ENCODE results near the gene TRAK1. TPM values are rescaled to one million over a fixed set of nuclear protein-coding genes. Genes with fewer than 3 reads are reported as not detected.

The TRAK1 gene
- total RNA-seq, 1 donor from 2014 or later = 58.4 TPM

- H3K4me1 Mint-ChIP-seq = no peaks in the 10 kb centered on the region
- ATAC-seq (ENCODE audit: low read depth) (no peak), DNase-seq (no peak)
- CTCF ChIA-PET = interaction anchor here (2.4 kb wide), 1 partner anchor 213 kb away, joined by 11 read pairs; no protein-coding TSS in a partner anchor
- H3K27me3 Mint-ChIP-seq = peaks cover 17% of the 10 kb centered on the region
- no peak for TF ChIP-seq CTCF (IDR thresholded peaks at IDR 0.05)
- H3K9me3 Mint-ChIP-seq = peaks cover 4% of the 10 kb centered on the region
- H3K4me3 Mint-ChIP-seq = no peak overlapping the region
- H3K36me3 Mint-ChIP-seq (ENCODE audit: low read depth) = peaks cover 12% of the 10 kb centered on the region
- POLR2A ChIA-PET = no interaction called here
- intact Hi-C loops (cut with micrococcal nuclease) = loop anchor here (1.0 kb wide), 2 partner anchors 212 to 309 kb away; no protein-coding TSS in a partner anchor
- no peak overlapping the region for H3K27ac Mint-ChIP-seq
These were observed 139.7 kb downstream of the TRAK1 start for GRCh38 chr3:42230860-42231259.

- Mint-ChIP-seq H3K27me3 (peaks cover 28% of the 10 kb centered on the region), H3K9me3 (peaks cover 16% of the 10 kb centered on the region), H3K27ac (no peak overlapping the region), H3K4me3 (no peak overlapping the region), H3K36me3 (ENCODE audit: low read depth) (no peaks in the 10 kb centered on the region), H3K4me1 (no peaks in the 10 kb centered on the region)
- POLR2A ChIA-PET = no interaction called here
- intact Hi-C loops (cut with micrococcal nuclease) = no loop called here
- TF ChIP-seq CTCF (IDR thresholded peaks at IDR 0.05) = no peak
- ATAC-seq (ENCODE audit: low read depth) = no peak
- no peak for DNase-seq
- CTCF ChIA-PET = no interaction called here
These were observed 144.4 kb downstream of the TRAK1 start for GRCh38 chr3:42235532-42235931.

GRCh38 chr3:42236611-42237010 is 145.5 kb downstream of the TRAK1 start:
- Mint-ChIP-seq H3K4me1 (no peaks in the 10 kb centered on the region), H3K36me3 (ENCODE audit: low read depth) (no peaks in the 10 kb centered on the region), H3K27ac (no peak overlapping the region), H3K27me3 (peaks cover 28% of the 10 kb centered on the region), H3K9me3 (peaks cover 16% of the 10 kb centered on the region), H3K4me3 (no peak overlapping the region)
- ATAC-seq (ENCODE audit: low read depth) (no peak), DNase-seq (no peak)
- CTCF ChIA-PET = no interaction called here
- POLR2A ChIA-PET = no interaction called here
- intact Hi-C loops (cut with micrococcal nuclease) = no loop called here
- TF ChIP-seq CTCF (IDR thresholded peaks at IDR 0.05) = no peak

GRCh38 chr3:42246091-42246490 is 154.9 kb downstream of the TRAK1 start:
- no peak for ATAC-seq (ENCODE audit: low read depth)
- POLR2A ChIA-PET = no interaction called here
- Mint-ChIP-seq H3K27ac (no peak overlapping the region), H3K9me3 (no peaks in the 10 kb centered on the region), H3K4me3 (no peak overlapping the region), H3K36me3 (ENCODE audit: low read depth) (no peaks in the 10 kb centered on the region), H3K27me3 (peaks cover 14% of the 10 kb centered on the region), H3K4me1 (peaks cover 2% of the 10 kb centered on the region)
- no peak for DNase-seq
- TF ChIP-seq CTCF (IDR thresholded peaks at IDR 0.05) = no peak
- CTCF ChIA-PET = interaction anchor here (1.9 to 2.9 kb wide), 2 partner anchors 197 to 256 kb away, joined by 6 to 40 read pairs; partner anchors contain the start of gene VIPR1
- intact Hi-C loops (cut with micrococcal nuclease) = loop anchor here (10.0 kb wide), 1 partner anchor 499 kb away; no protein-coding TSS in a partner anchor

- Mint-ChIP-seq H3K9me3 (no peaks in the 10 kb centered on the region), H3K27ac (no peak overlapping the region), H3K36me3 (ENCODE audit: low read depth) (no peaks in the 10 kb centered on the region), H3K4me3 (no peak overlapping the region), H3K4me1 (peaks cover 2% of the 10 kb centered on the region), H3K27me3 (peaks cover 16% of the 10 kb centered on the region)
- no peak for TF ChIP-seq CTCF (IDR thresholded peaks at IDR 0.05)
- POLR2A ChIA-PET = no interaction called here
- ATAC-seq (ENCODE audit: low read depth) = peak; percentile 49
- DNase-seq = no peak
- CTCF ChIA-PET = interaction anchor here (0.9 to 2.9 kb wide), 16 partner anchors 15 to 300 kb away, joined by 3 to 40 read pairs (median 4); partner anchors contain the start of gene VIPR1
- intact Hi-C loops (cut with micrococcal nuclease) = loop anchor here (1.0 to 10.0 kb wide), 3 partner anchors 197 to 497 kb away; no protein-coding TSS in a partner anchor
These were observed 156.4 kb downstream of the TRAK1 start for GRCh38 chr3:42247576-42248027.
